ENCODE data around the gene WNT3A.
"Not testable (repeated sequence)": the region's sequence is repeated elsewhere in the genome, so short reads cannot be mapped to it uniquely, and the experiment has no call there.

Gene WNT3A

DNA sequence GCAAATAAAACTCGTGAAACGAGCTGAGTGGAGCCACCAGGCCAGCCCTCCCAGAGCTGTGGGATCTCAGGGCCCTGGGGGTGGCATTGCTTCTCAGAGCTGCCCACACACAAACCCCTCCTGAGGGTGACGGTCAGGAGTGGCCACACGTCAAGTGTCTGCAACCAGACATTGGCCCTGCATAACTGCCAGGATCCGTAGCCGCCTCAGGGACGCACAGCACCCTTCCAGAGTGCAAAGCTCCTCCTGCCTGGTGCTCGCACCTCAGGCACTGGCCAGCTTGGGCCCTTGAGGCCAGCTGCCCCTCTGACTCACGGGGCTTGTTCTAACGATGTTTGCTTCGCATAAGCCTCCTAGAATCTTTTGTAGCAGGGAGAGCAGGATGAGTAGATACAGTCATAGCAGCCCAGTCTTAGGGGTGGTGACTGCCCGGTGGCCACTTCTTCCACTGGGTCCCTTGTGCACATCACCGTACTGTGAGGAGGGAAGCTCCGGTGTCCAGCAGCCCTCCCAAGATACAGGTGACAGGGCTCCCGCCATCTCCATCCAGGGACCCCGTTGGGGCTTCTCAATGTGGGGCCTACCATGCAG lies 5.0 kb downstream of the WNT3A start:
- DNase-seq (ENCODE audit: low read depth), result no peak

- no peak for DNase-seq (ENCODE audit: low read depth)
Measured at GRCh38 chr1:228012555-228012954, 5.8 kb downstream of the WNT3A start.

DNA sequence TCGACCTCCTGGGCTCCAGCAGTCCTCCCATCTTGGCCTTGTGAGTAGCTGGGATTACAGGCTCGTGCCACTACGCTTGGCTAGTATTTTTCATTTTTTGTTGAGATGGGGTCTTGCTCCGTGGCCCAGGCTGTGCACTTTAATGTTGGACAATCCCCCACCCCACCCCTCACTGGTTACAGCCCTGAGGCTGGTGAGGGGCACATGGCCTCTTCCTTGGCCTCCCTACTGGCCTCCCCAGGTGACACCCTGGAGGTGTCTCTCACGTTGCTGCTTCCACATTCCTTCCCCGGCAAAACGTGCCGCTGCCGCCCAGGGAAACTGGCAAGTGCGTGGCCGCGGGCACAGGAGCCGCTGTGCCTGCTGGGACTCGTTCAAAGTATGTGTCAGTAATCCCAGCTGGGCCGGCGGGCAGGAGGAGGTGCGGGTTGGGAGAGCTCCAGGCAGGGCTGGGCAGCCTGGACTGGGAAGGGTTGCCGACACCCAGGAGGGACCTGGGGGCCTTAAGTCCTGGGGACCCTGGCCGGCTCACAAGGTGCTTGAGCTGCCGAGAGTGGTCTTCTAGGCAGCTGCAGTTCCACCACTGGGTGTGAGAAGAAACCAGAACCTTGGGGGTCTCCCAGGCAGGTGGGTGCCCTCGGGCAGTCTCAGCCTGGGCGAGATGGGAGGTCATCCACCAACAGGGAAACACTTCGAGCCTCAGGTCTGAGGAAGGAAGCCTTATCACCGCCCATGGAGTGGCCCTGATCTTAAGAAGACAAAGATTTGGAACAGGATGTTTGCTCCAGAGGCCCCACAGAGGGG lies 6.5 kb downstream of the WNT3A start:
- no peak for DNase-seq (ENCODE audit: low read depth)

DNA sequence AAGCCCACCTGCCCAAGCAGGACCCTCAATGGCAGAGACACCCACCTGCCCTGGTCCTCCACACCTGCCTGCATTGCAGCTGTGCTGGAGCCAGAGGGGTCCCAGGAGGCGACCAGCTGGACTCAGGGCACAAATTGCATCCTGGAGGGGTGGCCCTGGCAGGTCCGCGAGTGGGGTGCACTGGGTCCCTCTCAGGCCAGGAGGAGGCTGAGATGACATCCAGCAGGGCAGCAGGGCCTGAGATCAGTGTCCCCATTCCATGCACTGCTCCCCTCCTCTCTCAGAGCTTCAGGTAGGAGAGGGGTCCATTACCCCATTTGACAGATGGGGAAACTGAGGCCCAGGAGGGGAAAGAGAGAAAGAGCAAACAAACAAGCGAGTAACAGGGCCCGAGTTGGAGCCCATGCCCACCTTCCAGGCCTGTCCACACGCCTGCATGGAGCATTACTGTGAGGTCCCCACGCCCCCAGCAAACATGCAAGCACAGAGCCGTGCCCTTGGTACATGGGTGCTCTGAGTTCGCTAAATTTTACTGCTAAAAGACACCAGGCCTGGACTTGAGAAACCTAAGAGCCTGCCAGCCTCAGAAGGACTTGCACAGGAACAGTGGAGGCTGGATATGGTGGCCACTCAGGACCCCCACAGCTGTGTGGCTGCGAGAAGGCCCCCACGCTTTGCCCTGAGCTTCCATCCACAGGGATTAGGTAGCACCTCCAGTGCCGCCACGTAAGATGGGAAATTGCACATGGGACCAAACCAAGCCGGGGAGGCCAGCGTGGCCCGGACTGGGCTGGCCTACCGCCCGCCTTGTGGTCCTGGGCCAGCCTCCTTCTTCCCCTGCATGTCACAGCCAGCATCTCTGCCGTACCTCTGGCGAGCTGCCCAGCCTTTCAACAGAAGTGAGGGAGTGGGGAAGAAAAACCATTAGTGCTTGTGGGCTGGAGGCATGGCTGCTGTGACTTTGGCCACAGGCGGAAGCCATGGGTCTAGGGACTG lies 7.4 kb downstream of the WNT3A start:
- no peak for DNase-seq (ENCODE audit: low read depth)

- no peak for DNase-seq (ENCODE audit: low read depth)
Measured at GRCh38 chr1:228015276-228016180, 8.7 kb downstream of the WNT3A start.

DNA sequence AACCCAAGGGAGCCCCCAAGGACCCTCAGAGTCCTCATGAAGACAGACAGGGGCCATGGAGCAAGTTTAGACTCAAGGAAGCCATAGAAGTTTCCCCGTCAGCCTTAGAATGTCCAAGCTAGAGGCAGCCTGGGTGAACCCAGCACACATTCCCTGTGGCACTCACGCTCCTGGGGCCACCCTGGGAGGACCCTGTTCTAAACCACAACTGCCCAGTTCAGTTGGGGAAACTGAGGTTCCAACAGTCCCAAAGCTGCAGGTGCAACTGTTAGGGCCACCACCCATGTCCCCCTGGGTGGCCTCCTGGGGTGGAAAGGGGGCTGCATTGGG lies 9.3 kb downstream of the WNT3A start:
- DNase-seq (ENCODE audit: low read depth), result no peak

GRCh38 chr1:228016653-228017355 lies 10.0 kb downstream of the WNT3A start:
- no peak for DNase-seq (ENCODE audit: low read depth)

DNA sequence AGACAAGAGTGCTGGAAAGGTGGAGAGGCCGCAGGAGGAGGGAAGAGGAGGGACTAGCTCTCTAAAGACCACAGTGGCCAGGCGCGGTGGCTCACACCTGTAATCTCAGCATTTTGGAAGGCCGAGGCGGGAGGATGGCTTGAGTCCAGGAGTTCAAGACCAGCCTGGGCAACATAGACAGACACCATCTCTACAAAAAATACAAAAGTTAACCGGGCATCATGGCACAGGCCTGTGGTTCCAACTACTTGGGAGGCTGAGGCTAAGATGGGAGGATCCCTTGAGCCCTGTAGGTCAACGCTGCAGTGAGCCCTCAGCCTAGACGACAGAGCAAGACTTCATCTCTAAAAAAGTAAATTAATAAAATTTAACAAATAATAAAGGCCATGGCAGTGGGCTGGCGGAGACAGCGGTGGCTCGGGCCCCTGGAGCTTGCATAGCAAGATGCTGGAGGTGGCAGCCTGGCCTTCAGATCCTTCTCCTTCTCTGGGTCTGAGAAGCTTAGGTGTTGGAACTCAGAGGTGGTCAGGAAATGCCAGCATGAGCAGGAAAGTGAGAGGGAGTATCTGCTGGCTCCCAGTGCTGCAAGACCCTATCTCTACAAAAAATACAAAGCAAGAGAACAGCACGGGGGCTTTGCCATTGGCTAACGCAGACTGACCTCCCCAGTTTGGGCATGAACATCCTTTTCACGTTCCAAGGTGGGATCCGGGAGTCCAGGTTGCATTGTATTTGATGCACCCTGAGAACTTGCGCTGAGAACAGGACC lies 10.7 kb downstream of the WNT3A start:
- no peak for DNase-seq (ENCODE audit: low read depth)

DNA sequence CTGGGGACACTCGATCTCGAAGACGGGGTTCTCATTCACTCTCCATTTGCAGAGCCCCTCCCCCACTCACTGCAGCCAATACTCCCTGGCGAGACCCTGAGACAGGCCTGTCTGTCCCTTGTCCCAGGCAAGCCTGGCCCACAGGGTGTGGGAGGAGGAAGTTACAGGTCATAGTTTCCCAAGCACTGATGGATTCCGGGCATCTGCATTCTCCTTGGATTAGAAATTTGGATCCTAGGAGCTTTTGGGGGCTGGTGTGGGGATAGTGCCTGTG lies 11.3 kb downstream of the WNT3A start:
- DNase-seq (ENCODE audit: low read depth), result no peak

- DNase-seq (ENCODE audit: low read depth), result no peak
Measured at GRCh38 chr1:228018961-228019721, 12.3 kb downstream of the WNT3A start.

GRCh38 chr1:228019722-228020083 lies 12.9 kb downstream of the WNT3A start:
- not testable (repeated sequence) for DNase-seq (ENCODE audit: low read depth)

DNA sequence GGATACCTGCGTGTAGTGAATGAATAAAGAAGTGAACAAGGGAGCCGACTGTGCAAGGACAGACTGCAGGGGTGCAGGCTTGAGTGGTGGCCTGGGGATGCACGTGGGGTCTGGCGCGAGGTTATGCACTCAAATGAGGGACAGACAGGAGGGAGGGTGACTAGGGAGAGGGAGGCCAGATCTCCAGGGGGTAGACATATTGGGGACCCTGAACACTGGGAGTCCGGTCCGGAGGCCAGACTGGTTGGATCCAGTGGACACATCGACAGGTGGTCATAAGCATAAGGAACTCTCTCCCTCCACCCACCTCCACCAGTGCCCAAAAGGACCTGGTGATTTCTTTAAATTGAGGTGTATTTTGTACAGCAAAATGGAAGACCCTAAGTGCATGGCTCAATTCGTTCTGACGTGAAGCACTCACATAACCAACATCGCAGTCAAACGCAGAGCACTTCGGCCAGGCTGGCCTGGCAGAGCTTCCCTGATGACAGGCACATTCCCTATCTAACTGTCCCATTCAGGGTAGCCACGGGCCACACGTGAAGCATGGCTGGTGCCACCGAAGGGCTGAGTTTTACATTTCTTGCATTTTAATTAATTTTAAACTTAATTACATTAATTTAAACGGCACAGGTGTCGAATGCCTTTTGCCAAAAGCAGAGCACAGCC lies 14.0 kb downstream of the WNT3A start:
- DNase-seq (ENCODE audit: low read depth), result no peak

- no peak for DNase-seq (ENCODE audit: low read depth)
Measured at GRCh38 chr1:228021355-228022030, 14.7 kb downstream of the WNT3A start.

GRCh38 chr1:228022571-228023293 lies 15.9 kb downstream of the WNT3A start:
- no peak for DNase-seq (ENCODE audit: low read depth)

GRCh38 chr1:228023294-228023639 lies 16.5 kb downstream of the WNT3A start:
- DNase-seq (ENCODE audit: low read depth), result no peak

GRCh38 chr1:228029281-228029680 lies 22.5 kb downstream of the WNT3A start:
- DNase-seq (ENCODE audit: low read depth), result no peak

GRCh38 chr1:228030451-228031201 lies 23.8 kb downstream of the WNT3A start:
- DNase-seq (ENCODE audit: low read depth), result no peak
